ENCODE data around the gene SMCO2. TPM values are rescaled to one million over a fixed set of nuclear protein-coding genes. Genes with fewer than 3 reads are reported as not detected.

The SMCO2 gene
- total and polyA plus RNA-seq, 2 of the 4 experiments (the other 2 are of a cell fraction): 0.19 TPM; not detected in 1

GRCh38 chr12:27505761-27506160, 59.2 kb downstream of the SMCO2 start:
- Histone ChIP-seq H3K23ac (ENCODE audit: low read depth, low read length) (no peak overlapping the region), H3K56ac (ENCODE audit: extremely low read depth, insufficient read depth, low read length) (no peak overlapping the region), H2AK5ac (ENCODE audit: low read depth, low read length) (no peak overlapping the region), H3K27me3 (ENCODE audit: control insufficient read depth, insufficient read depth, low read length) (no peaks in the 10 kb centered on the region), H3K9ac (ENCODE audit: low read depth, low read length) (no peak overlapping the region), H4K8ac (ENCODE audit: low read depth in 2 of 2, low read length in 2 of 2) (no peak overlapping the region), H3K36me3 (ENCODE audit: control insufficient read depth, insufficient read depth, low read length) (no peaks in the 10 kb centered on the region), H3K9me3 (ENCODE audit: control insufficient read depth, insufficient read depth, low read length) (peaks cover 2% of the 10 kb centered on the region; the same call in 1 of the 2 replicates), H2BK15ac (ENCODE audit: low read depth, low read length) (no peak overlapping the region), H4K91ac (ENCODE audit: insufficient read depth, low read depth, low read length) (no peak overlapping the region), H3K4me2 (ENCODE audit: low read depth, low read length) (no peak overlapping the region), H4K20me1 (ENCODE audit: insufficient read depth, low read length) (no peaks in the 10 kb centered on the region), H3K79me1 (ENCODE audit: low read depth in 1 of 2, low read length in 2 of 2) (no peaks in the 10 kb centered on the region), H3K9me1 (ENCODE audit: insufficient read depth, low read length) (no peaks in the 10 kb centered on the region), H2AK9ac (replicated peaks; ENCODE audit: low read depth, low read length, poor library complexity) (peak overlapping the region; percentile 63), H3K18ac (ENCODE audit: low read depth, low read length) (no peak overlapping the region), H3K4me1 (ENCODE audit: control insufficient read depth, insufficient read depth, low read length) (peaks cover 6% of the 10 kb centered on the region), H3K4ac (ENCODE audit: low read depth, low read length) (no peak overlapping the region), H2BK5ac (ENCODE audit: low read depth, low read length, poor library complexity, severe bottlenecking) (no peak overlapping the region), H3K14ac (replicated peaks; ENCODE audit: low read depth, low read length) (peak overlapping the region; percentile 56; the same call in 1 of the 2 replicates), H3K4me3 (ENCODE audit: insufficient read depth, low read depth, low read length) (no peak overlapping the region), H2BK20ac (ENCODE audit: low read depth, low read length) (peak overlapping the region; percentile 21; the same call in 1 of the 2 replicates), H2BK120ac (ENCODE audit: low read depth, low read length) (0 out of 2 replicates have a peak overlapping the region, but pooled peaks have one; percentile 25), H2AFZ (replicated peaks; ENCODE audit: low read length, poor library complexity) (no peak overlapping the region), H4K5ac (ENCODE audit: low read depth, low read length) (no peak overlapping the region), H3K27ac (ENCODE audit: insufficient read depth, low read length) (no peak overlapping the region)
- DNase-seq (peak; percentile 33), ATAC-seq (ENCODE audit: low read depth) (no peak)
- in situ Hi-C loops (cut with MboI; ENCODE audit: low sequenced_read_pairs) (no loop called here), intact Hi-C loops (cut with micrococcal nuclease) (no loop called here), dilution Hi-C loops (cut with HindIII; ENCODE audit: low sequenced_read_pairs, unreplicated experiment) (no loop called here)
- ChIA-PET CTCF (no interaction called here), POLR2A (ENCODE audit: unreplicated experiment) (interaction anchor here (1.3 kb wide), 1 partner anchor 18 kb away, joined by 7 read pairs; the partner anchor contains the start of gene PPFIBP1)
- TF ChIP-seq CTCF (conservative IDR thresholded peaks at IDR 0.05; ENCODE audit: low read depth, low read length) (no peak), MAFK (IDR thresholded peaks at IDR 0.05; ENCODE audit: low read depth, low read length) (no peak), MXI1 (IDR thresholded peaks at IDR 0.05; ENCODE audit: borderline replicate concordance, low read depth, low read length) (no peak), ELK1 (IDR thresholded peaks at IDR 0.05; ENCODE audit: borderline replicate concordance, low read depth, low read length) (no peak), MAZ (IDR thresholded peaks at IDR 0.05; ENCODE audit: borderline replicate concordance, low read depth, low read length) (no peak), BHLHE40 (IDR thresholded peaks at IDR 0.05; ENCODE audit: low read depth, low read length) (no peak), RCOR1 (IDR thresholded peaks at IDR 0.05; ENCODE audit: insufficient replicate concordance, low read length) (no peak), NFE2L2 (IDR thresholded peaks at IDR 0.05; ENCODE audit: low read depth, low read length) (no peak), CHD1 (IDR thresholded peaks at IDR 0.05; ENCODE audit: low read depth, low read length) (no peak), RFX5 (IDR thresholded peaks at IDR 0.05; ENCODE audit: low read depth, low read length) (no peak), USF2 (IDR thresholded peaks at IDR 0.05; ENCODE audit: low read depth, low read length) (no peak), CEBPB (IDR thresholded peaks at IDR 0.05; ENCODE audit: low read depth, low read length) (no peak), FOS (IDR thresholded peaks at IDR 0.05; ENCODE audit: low read depth, low read length) (no peak), RAD21 (IDR thresholded peaks at IDR 0.05; ENCODE audit: low read length) (no peak), SMC3 (IDR thresholded peaks at IDR 0.05; ENCODE audit: low read depth, low read length) (no peak), POLR2A (IDR thresholded peaks at IDR 0.05; ENCODE audit: low read depth, low read length) (no peak)
- no TSS peak for BruUV-seq (replicated peaks)
